HL-60 (cell line): ENCODE results near the gene MYO1E.

Source experiments
- DNase-seq, 2 experiments: peaks; one replicate each; pipeline ENCODE4 v3.0.0-alpha.2; 2010 to 2020; ENCODE audit warnings: low read depth in 1 of 2, low spot score in 1 of 2
- H3K27ac ChIP-seq: fragments of 250-450 bp; sonication (Bioruptor Pico); replicated peaks from 2 replicates; pipeline ENCODE4 v1.5.1; 2020; ENCODE audit warnings: mild to moderate bottlenecking, moderate library complexity
- H3K27me3 ChIP-seq: fragments of 250-450 bp; sonication (Bioruptor Pico); 2 replicates; pipeline ENCODE4 v1.5.1; 2021; ENCODE audit warnings: mild to moderate bottlenecking, moderate library complexity; ENCODE audit not compliant: insufficient read depth, poor library complexity, severe bottlenecking
- H3K4me3 ChIP-seq: replicated peaks from 2 replicates; pipeline ENCODE4 v1.5.1; 2011; ENCODE audit warnings: mild to moderate bottlenecking, control low read depth, low read length; ENCODE audit not compliant: insufficient read depth
- GABPA ChIP-seq: IDR thresholded peaks from 2 replicates; pipeline ENCODE4 v1.6.1; 2012; ENCODE audit warnings: low read depth
- POLR2AphosphoS5 ChIP-seq: IDR thresholded peaks from 2 replicates; pipeline ENCODE4 v1.6.1; 2012; ENCODE audit warnings: low read depth
- SPI1 ChIP-seq: IDR thresholded peaks from 2 replicates; pipeline ENCODE4 v1.6.1; 2012; ENCODE audit warnings: low read depth, mild to moderate bottlenecking, borderline replicate concordance
- TF ChIP-seq, protein P1 (sequence below): IDR thresholded peaks from 2 replicates; pipeline ENCODE4 v1.6.1; 2012; ENCODE audit warnings: low read depth; ENCODE audit not compliant: insufficient replicate concordance
- TF ChIP-seq, protein P2 (sequence below): IDR thresholded peaks from one replicate; pipeline ENCODE4 v1.5.1; 2011; ENCODE audit warnings: low read length, control low read depth, inconsistent platforms; ENCODE audit not compliant: insufficient read depth

The MYO1E gene

DNA sequence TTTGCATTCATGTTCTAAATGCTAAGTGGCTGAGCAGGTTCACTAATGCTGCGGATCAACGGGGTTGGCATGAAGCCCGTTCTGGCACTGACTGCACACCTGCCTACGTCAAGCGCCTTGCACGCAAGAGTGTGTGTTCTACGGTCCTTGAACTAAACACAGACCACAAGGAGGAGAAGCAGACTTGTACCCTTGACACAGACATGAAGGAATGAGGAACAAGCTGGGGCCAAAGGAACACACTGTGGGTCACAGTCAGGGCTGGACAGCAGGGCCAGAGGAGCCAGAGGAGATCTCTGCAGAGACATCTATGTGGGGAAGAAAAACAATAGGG lies 214.0 kb downstream of the MYO1E start:
- H3K27me3 ChIP-seq = no peaks in the 10 kb centered on the region
- H3K27ac ChIP-seq = no peak overlapping the region
- no peak overlapping the region for H3K4me3 ChIP-seq
- peak in 1 of 2 experiments; percentile 54 for DNase-seq
- no peak for TF ChIP-seq SPI1
- TF ChIP-seq, protein P1, sequence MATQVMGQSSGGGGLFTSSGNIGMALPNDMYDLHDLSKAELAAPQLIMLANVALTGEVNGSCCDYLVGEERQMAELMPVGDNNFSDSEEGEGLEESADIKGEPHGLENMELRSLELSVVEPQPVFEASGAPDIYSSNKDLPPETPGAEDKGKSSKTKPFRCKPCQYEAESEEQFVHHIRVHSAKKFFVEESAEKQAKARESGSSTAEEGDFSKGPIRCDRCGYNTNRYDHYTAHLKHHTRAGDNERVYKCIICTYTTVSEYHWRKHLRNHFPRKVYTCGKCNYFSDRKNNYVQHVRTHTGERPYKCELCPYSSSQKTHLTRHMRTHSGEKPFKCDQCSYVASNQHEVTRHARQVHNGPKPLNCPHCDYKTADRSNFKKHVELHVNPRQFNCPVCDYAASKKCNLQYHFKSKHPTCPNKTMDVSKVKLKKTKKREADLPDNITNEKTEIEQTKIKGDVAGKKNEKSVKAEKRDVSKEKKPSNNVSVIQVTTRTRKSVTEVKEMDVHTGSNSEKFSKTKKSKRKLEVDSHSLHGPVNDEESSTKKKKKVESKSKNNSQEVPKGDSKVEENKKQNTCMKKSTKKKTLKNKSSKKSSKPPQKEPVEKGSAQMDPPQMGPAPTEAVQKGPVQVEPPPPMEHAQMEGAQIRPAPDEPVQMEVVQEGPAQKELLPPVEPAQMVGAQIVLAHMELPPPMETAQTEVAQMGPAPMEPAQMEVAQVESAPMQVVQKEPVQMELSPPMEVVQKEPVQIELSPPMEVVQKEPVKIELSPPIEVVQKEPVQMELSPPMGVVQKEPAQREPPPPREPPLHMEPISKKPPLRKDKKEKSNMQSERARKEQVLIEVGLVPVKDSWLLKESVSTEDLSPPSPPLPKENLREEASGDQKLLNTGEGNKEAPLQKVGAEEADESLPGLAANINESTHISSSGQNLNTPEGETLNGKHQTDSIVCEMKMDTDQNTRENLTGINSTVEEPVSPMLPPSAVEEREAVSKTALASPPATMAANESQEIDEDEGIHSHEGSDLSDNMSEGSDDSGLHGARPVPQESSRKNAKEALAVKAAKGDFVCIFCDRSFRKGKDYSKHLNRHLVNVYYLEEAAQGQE = peak; percentile 19

GRCh38 chr15:59157840-59158700 lies 214.6 kb downstream of the MYO1E start:
- Histone ChIP-seq H3K4me3 (no peak overlapping the region), H3K27me3 (no peaks in the 10 kb centered on the region), H3K27ac (no peak overlapping the region)
- TF ChIP-seq, protein P1 = no peak
- TF ChIP-seq GABPA = no peak
- no peak for TF ChIP-seq POLR2AphosphoS5
- TF ChIP-seq SPI1 = no peak
- TF ChIP-seq, protein P2, sequence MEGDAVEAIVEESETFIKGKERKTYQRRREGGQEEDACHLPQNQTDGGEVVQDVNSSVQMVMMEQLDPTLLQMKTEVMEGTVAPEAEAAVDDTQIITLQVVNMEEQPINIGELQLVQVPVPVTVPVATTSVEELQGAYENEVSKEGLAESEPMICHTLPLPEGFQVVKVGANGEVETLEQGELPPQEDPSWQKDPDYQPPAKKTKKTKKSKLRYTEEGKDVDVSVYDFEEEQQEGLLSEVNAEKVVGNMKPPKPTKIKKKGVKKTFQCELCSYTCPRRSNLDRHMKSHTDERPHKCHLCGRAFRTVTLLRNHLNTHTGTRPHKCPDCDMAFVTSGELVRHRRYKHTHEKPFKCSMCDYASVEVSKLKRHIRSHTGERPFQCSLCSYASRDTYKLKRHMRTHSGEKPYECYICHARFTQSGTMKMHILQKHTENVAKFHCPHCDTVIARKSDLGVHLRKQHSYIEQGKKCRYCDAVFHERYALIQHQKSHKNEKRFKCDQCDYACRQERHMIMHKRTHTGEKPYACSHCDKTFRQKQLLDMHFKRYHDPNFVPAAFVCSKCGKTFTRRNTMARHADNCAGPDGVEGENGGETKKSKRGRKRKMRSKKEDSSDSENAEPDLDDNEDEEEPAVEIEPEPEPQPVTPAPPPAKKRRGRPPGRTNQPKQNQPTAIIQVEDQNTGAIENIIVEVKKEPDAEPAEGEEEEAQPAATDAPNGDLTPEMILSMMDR = no peak
- no peak for DNase-seq

DNA sequence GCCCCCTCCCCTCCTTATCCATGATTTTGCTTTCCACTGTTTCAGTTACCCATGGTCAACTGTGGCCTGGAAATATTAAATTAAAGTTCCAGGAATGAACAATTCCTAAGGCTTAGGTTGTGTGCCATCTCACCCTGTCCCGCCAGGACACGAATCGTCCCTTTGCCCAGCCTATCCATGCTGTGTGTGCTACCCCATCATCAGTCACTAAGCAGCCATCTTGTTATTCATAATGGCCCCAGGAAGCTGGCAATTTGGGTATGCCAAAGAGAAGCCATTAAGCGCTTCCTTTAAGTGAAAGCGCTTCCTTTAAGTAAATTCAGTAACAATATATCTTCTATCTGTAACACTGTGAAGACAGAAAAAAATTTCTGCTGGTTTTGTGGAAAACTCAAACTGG lies 215.3 kb downstream of the MYO1E start:
- H3K27me3 ChIP-seq = no peaks in the 10 kb centered on the region
- TF ChIP-seq SPI1 (no peak), POLR2AphosphoS5 (no peak), GABPA (no peak)
- TF ChIP-seq, protein P2 = no peak
- TF ChIP-seq, protein P1 = no peak
- no peak overlapping the region for H3K27ac ChIP-seq
- no peak overlapping the region for H3K4me3 ChIP-seq
- no peak for DNase-seq
